ENCODE measurements around the gene MIPOL1.

MIPOL1 gene

DNA sequence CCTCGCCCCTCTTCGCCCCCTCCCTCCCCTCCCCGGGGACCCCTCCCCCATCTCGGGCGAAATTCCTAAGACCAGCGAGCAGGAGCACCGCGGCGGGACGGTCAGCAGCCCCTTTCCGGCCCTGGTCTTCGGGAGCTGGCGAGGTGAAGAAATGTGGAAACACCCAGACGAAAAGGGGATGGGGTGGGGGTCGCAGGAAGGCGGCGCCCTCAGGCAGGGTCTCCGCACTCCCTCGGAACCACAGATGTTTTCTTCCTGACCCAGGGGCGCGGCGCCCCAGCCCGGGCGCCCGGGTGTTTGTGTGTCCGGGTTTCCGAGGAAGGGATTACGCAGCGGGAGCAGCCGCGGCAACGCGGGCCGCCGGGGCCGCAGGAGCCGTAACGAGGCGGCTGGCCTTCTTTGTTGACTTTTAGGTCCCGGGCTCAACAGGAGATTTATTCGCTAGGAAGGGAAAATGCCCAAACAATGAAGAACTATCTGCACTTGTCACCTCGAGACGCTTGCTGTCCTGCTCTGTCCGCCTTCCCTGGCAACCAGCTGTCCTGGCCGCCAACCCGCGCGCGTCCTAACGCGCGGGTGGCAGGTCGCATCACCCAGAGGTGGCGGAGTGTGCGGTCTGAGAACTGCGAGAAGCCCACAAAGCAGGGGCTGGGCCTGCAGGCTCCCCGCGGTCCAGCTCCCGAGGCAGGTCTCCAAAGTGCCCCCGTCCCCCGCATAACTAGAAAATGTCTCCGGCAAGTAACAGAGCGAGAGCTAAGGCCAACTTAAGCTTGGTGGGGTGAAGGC, 390.3 kb downstream of the MIPOL1 start:
- H3K4me3 ChIP-seq (ENCODE audit: insufficient read depth, low read length, poor library complexity, severe bottlenecking): no peak overlapping the region
- TF ChIP-seq, protein P1, sequence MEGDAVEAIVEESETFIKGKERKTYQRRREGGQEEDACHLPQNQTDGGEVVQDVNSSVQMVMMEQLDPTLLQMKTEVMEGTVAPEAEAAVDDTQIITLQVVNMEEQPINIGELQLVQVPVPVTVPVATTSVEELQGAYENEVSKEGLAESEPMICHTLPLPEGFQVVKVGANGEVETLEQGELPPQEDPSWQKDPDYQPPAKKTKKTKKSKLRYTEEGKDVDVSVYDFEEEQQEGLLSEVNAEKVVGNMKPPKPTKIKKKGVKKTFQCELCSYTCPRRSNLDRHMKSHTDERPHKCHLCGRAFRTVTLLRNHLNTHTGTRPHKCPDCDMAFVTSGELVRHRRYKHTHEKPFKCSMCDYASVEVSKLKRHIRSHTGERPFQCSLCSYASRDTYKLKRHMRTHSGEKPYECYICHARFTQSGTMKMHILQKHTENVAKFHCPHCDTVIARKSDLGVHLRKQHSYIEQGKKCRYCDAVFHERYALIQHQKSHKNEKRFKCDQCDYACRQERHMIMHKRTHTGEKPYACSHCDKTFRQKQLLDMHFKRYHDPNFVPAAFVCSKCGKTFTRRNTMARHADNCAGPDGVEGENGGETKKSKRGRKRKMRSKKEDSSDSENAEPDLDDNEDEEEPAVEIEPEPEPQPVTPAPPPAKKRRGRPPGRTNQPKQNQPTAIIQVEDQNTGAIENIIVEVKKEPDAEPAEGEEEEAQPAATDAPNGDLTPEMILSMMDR (IDR thresholded peaks at IDR 0.05; ENCODE audit: insufficient read depth, low read length, poor library complexity, severe bottlenecking): no peak
- TF ChIP-seq EZH2phosphoT487 (conservative IDR thresholded peaks at IDR 0.05; ENCODE audit: low read length): no peak
- H3K4me2 ChIP-seq (ENCODE audit: low read depth, low read length, poor library complexity, severe bottlenecking): no peak overlapping the region
- H3K27ac ChIP-seq (ENCODE audit: low read depth, low read length): no peak overlapping the region
- no peaks in the 10 kb centered on the region for H3K27me3 ChIP-seq (ENCODE audit: low read length)
- H4K20me1 ChIP-seq (ENCODE audit: low read depth, low read length): no peaks in the 10 kb centered on the region
- no peaks in the 10 kb centered on the region for H3F3A ChIP-seq (ENCODE audit: insufficient read depth)
- H3K9me2 ChIP-seq (replicated peaks; ENCODE audit: insufficient read depth, low read length): no peaks in the 10 kb centered on the region
- no peak overlapping the region for H2AFZ ChIP-seq (ENCODE audit: low read depth, low read length, severe bottlenecking)
- no peaks in the 10 kb centered on the region for H3K9me3 ChIP-seq (ENCODE audit: insufficient read depth, low read length)
- H3K9ac ChIP-seq (ENCODE audit: low read length): no peak overlapping the region
- no peaks in the 10 kb centered on the region for H3K36me3 ChIP-seq (ENCODE audit: low read length)
- H3K79me2 ChIP-seq (ENCODE audit: insufficient read depth, low read length): no peaks in the 10 kb centered on the region

DNA sequence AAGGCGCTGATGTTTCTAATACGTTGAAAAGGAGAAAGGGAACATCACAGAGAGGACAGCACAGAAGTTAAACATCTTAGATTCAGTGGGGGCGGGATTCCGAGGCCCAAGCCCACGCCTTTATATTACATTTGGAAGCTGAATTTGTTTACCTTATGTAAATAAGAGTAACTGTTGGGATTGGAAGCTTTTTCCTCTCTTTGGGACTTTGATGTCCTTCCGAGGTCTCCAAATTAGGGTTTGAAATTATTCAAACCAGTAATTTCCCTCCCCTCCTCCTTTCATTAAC, 390.9 kb downstream of the MIPOL1 start:
- no peaks in the 10 kb centered on the region for H3K9me2 ChIP-seq (replicated peaks; ENCODE audit: insufficient read depth, low read length)
- no peak overlapping the region for H2AFZ ChIP-seq (ENCODE audit: low read depth, low read length, severe bottlenecking)
- H3K27ac ChIP-seq (ENCODE audit: low read depth, low read length): no peak overlapping the region
- H3F3A ChIP-seq (ENCODE audit: insufficient read depth): no peaks in the 10 kb centered on the region
- no peak for TF ChIP-seq EZH2phosphoT487 (conservative IDR thresholded peaks at IDR 0.05; ENCODE audit: low read length)
- TF ChIP-seq, protein P1 (IDR thresholded peaks at IDR 0.05; ENCODE audit: insufficient read depth, low read length, poor library complexity, severe bottlenecking): no peak
- no peaks in the 10 kb centered on the region for H3K27me3 ChIP-seq (ENCODE audit: low read length)
- no peak overlapping the region for H3K4me3 ChIP-seq (ENCODE audit: insufficient read depth, low read length, poor library complexity, severe bottlenecking)
- no peaks in the 10 kb centered on the region for H3K36me3 ChIP-seq (ENCODE audit: low read length)
- H3K79me2 ChIP-seq (ENCODE audit: insufficient read depth, low read length): no peaks in the 10 kb centered on the region
- no peaks in the 10 kb centered on the region for H3K9me3 ChIP-seq (ENCODE audit: insufficient read depth, low read length)
- H3K9ac ChIP-seq (ENCODE audit: low read length): no peak overlapping the region
- no peaks in the 10 kb centered on the region for H4K20me1 ChIP-seq (ENCODE audit: low read depth, low read length)
- H3K4me2 ChIP-seq (ENCODE audit: low read depth, low read length, poor library complexity, severe bottlenecking): no peak overlapping the region

DNA sequence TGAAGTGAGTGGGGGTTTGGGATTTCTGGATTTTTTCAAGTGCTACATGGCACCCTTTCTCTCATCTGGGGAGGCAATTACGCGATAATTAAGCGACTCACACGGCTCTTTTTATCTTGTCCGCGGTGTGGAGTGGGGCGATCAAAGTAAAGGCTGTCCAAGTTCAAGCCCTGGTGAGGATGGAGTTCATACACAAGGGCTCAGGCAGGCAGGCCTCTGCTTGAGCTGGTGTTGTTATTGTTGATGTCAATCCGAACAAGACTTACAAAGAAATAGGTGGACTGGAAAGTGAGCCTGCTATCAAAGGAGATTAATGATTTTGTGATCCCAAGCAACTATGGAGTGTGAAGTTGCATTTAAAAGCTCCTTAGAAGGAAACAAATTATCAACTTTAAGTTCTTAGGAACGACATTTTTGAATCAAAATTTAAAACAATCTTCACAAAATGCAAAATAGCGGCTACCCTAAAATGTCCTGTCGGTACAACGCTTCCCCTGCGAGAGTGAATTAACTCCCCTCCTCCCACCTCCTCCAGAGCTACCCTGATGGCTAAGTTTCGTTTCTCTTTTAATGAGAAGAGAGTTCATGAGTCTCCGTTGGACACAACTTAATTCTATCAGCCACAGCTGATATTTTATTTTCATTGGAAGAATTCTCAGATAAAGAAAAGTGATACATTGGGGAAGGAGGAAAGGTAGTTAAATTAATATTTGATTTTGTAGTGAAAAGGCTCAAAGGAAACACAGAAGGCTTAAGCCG, 391.4 kb downstream of the MIPOL1 start:
- H4K20me1 ChIP-seq (ENCODE audit: low read depth, low read length): no peaks in the 10 kb centered on the region
- H3K9me3 ChIP-seq (ENCODE audit: insufficient read depth, low read length): no peaks in the 10 kb centered on the region
- no peaks in the 10 kb centered on the region for H3F3A ChIP-seq (ENCODE audit: insufficient read depth)
- H3K27me3 ChIP-seq (ENCODE audit: low read length): no peaks in the 10 kb centered on the region
- no peak overlapping the region for H3K9ac ChIP-seq (ENCODE audit: low read length)
- no peak overlapping the region for H3K4me3 ChIP-seq (ENCODE audit: insufficient read depth, low read length, poor library complexity, severe bottlenecking)
- no peak overlapping the region for H3K27ac ChIP-seq (ENCODE audit: low read depth, low read length)
- no peaks in the 10 kb centered on the region for H3K9me2 ChIP-seq (replicated peaks; ENCODE audit: insufficient read depth, low read length)
- no peak overlapping the region for H2AFZ ChIP-seq (ENCODE audit: low read depth, low read length, severe bottlenecking)
- H3K36me3 ChIP-seq (ENCODE audit: low read length): no peaks in the 10 kb centered on the region
- no peak overlapping the region for H3K4me2 ChIP-seq (ENCODE audit: low read depth, low read length, poor library complexity, severe bottlenecking)
- H3K79me2 ChIP-seq (ENCODE audit: insufficient read depth, low read length): no peaks in the 10 kb centered on the region
- no peak for TF ChIP-seq EZH2phosphoT487 (conservative IDR thresholded peaks at IDR 0.05; ENCODE audit: low read length)
- TF ChIP-seq, protein P1 (IDR thresholded peaks at IDR 0.05; ENCODE audit: insufficient read depth, low read length, poor library complexity, severe bottlenecking): no peak

Measured in SU-DHL-6 (cell line).